HG03460 (cell line): ENCODE measurements around the gene CACNA2D3.

Experiments
- ATAC-seq: cut with Tn5 transposase; IDR thresholded peaks from one replicate; pipeline ENCODE4 v1.9.1; 2021; ENCODE audit not compliant: unreplicated experiment

CACNA2D3 gene

DNA sequence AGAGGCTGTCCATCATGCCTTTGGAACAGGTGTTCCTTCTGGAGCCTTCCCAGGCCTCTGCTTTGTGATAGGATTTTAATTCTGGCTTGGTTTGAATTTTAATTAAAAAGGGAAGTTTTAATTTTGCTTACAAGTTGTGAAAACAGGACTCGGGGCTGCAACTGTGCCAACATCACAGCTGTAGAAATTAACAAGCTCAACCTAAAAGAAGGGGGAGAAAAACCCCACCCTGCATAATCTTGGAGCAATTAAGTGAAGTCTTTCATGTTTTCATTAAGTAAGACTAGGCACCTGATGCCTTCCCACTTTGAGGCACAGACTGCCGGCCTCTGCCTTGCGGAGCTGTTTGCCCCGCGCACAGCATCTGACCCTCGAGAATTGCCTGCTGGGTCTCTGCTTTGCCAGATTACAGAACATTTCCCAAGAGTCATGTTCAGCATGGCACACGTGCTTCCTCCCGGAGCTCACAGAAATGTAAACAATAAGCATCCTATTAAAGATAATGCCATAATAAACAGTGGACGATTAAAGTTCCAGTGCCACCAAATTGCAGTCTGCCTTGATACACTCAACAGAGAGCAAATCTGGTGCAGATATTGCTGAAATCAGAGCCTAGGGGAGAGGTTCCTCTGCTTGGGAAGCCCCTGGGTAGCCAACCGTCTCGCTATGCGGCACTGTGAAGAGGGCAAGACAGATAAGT is 441.3 kb downstream of the CACNA2D3 start:
- ATAC-seq = no peak

DNA sequence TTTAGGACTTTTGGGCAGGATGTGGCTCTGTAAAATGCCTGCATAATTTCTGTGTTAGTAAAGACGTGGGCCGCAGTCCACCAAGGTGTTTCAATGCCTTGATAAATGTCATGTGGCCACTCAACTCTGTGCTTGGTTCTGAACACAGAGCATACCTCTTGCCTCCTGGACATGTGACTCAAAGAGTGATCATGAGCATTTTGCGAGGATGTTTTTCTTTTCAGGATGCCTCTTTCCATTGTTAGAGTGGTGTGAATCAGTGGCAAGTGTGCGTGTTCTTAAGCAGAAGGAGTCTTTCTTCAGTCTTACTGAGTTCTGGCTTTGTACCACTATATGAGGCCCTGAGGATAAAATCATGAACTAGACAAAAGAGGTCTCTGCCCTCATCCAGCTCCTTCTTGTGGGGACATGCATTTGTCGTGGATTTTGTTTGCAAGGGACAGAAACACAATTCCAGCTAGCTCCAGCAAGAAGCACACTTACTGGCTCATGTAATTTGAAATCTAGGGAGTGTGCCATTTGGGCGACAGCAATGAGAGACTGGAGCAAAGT is 442.1 kb downstream of the CACNA2D3 start:
- no peak for ATAC-seq

DNA sequence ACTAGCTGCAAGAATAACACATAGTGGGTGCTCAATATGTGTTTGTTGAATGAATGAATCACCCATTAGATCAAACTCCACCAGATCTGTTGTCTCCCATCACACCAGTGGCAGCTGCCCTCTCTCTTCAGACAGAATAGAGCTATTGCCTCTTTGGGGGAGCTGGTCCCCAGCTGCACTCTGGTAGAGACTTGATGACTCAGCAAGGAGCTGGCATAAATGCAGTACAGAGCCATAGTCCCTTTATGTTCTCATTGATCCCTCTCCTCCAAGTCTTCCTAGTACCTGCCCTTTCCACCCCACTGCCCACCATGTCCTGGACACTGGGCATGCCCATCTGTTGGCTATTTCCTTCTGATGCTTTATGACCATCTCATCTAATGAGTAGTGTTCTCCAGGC is 443.6 kb downstream of the CACNA2D3 start:
- ATAC-seq = no peak

DNA sequence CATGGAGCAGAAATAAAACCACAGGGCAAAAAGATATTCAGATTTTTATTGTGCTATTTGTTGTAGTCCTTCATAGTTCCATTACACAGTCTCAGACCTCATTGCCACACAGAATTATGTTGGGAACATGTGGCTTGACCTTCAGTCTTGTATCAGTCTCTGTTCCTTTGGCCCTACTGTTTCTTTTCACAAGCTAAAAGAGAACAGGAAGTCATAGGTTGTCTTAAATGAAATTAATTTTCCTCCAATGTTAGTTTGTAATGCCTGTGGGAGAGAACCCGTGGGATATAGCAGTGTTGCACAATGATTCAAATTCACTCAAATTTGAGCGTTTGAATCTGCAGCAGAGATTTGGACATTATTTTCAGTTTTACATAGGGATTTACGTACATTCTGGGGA is 445.6 kb downstream of the CACNA2D3 start:
- no peak for ATAC-seq

DNA sequence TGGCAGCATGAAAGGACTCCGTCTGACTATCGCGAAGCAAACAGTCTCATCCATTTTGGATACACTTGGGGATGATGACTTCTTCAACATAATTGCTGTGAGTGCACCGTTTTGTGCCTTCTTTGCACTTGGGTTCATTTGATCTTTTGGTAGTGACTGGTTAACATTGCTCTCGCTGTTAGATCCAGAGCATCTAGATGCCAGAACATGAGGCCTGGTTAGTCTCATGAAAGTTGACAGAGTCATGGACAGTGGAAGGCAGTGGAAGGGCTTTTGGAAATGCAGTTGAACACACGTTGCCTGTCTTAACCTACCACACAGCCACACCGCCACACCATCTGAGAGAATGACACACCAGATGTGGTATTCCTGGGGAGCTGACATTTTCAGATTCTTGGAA is 447.7 kb downstream of the CACNA2D3 start:
- ATAC-seq = no peak

DNA sequence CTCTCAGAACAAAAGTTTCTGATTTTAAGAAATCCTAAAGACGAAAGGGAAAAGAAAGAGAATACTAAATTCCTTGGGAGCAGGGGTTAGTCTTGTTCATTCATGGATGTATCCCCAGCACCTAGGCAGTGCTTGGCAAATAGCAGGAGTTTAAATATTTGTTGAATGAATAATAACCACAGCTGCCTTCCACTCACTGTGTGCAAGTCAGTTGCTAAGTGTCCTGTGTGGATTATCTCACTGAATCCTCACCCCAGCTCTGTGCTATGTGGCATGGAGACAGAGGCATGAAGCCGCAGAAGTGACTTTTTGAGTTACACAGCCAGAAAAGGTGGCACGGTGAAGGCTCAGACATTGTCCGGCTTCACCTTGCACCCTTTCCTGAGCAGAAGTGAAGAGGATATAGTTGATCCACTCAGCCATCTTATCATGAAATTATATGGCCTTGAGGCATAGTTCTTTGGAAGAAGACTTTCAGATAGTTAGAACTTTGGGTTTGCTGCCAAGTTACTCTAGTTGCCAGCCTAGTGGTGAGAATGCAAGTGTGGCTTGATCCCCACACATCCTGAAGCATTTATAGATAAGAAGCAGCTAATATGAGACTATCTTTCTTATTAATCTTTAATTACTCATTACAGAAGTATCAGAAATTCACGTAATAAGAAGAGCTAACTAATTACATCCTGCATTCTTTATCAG is 450.0 kb downstream of the CACNA2D3 start:
- ATAC-seq = no peak

DNA sequence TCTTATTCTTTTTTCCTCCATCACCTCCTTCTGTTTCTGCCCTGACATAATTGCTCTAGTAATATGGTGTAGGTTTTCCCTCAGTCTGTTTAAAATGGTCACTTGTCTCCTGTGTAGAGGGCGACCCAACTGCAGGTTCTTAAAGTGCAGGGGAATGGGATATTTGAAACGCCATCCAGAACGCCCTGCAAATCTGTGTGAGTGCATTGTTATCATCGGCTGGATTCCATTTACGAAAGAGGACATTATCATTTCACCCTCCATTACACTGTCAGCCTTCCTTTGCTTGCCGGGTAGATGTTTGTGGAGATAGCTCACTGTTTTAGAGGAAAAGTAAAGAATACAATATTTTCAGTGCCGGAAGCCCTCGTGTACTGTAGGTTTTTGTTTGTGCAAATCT is 451.5 kb downstream of the CACNA2D3 start:
- no peak for ATAC-seq

DNA sequence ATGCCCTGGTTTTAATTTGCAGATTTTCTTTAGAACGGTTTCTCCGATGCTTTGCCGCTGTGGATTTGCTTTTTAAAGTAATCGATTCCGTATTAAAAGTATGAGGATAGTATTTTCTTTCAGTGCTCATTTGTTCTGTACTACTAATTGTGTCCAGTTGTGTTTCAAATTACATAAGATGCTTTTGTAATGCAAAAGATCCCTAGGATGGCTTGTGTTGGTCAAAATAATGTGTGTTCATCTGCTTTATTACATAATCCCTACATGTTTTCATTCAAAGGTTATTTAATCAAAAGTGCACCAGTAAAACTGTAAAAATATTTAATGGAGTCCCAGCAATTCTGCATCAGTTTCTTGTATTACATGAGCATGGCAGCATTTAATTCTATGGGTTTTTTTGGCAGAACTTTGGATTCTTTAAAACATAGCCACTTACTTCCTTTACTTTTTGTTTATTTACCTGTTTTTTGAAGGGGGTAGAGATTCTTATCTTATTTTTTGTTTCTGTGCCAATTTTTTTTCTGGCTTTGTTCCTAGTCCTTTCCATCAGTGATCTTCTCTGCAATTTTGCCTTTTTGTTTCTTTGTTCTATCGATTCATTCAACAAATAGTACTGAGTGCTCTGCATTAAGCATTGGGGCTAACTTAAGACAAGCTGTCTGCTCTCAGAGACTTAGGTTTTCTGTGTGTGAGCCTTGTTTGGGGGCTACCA is 452.7 kb downstream of the CACNA2D3 start:
- ATAC-seq = no peak

DNA sequence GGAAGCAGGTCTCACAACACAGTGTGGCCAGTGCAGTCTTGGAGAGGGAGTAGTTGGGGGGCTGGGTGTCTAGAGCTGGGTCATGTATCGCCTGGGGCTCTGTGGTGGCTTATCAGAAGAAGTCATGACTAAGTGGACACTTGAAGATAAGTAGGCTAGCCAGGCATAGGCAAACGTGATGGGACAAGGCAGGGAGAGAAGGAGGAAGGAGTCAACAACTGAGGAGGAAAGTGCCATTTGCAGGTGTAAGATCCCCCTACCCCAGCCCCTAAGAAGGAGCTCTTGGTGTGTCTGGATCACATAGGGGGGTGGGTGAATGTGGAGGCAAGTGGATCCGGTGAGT is 453.2 kb downstream of the CACNA2D3 start:
- no peak for ATAC-seq

DNA sequence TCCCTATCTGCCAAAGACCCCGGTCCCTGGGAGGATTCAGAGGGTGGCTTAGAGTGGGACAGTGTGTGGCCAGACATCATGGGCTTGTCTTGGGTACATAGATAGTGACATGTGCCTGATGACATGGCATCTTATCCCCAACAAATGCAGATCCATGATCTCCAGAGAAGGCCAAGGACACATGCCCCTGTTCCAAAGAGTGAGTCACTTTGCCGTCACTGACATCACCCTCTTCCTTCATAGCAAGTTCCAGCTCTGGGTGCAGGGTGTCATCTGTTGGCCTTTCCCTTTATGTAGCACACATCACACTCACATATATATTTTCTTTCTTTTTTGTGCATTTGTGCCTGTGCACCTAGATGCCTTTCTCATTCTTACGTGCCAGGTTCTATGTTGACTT is 455.0 kb downstream of the CACNA2D3 start:
- ATAC-seq = no peak

DNA sequence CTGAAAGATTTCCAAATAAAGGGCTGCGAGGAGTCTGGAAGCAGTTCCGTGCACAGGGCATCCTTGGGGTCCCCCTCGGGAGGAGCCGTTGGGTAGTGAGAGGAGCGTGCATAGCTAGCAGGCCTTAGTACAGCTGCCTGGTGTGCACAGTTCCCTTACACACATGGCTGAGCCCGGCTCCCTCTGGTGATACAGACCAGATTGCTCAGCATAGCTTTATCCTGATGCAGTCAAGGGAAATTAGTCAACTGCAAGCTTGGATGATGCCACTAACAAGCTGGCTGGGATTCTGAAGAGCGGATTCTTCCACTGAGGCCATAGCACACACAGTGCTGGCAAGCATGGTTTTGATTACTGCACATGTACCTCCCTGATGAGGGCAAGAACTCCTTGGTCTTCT is 456.1 kb downstream of the CACNA2D3 start:
- no peak for ATAC-seq

DNA sequence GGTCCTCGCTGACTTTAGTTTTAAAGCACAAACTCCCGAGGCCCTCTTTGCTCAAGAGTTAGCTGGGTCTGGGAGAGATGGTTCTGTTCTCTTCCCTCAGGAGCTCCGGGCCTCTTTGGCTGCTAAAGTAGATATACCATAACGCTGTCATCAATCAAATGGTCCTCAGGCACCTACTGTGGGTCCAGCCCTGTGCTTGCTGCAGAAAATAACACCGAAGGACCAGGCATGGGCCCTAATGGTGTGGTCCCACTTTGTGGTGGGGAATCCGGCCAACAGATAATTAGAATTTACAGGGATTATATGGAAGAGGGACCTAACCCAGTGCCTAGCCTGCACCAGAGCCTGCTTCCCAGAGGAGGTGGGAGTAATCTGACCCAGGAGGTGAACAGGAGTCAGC is 458.1 kb downstream of the CACNA2D3 start:
- ATAC-seq = no peak

DNA sequence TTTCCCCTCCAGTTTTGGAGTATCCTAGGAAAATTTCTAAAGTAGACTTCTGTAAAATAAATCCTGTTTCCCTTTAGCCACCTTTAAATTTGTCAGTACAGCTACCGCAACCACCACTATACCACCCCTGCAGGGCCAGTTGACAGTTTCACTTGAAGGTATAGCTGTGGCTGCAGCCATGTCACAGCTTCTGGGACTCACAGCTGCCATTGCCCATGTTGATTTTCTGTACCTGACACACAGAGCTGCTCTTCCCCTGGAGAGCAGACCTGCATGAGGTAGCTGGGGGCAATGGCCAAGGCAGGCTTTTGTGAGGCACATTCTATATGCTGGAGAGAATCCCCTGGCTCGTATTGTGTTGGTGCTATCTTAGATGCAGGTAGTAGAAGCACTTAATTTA is 460.1 kb downstream of the CACNA2D3 start:
- no peak for ATAC-seq

DNA sequence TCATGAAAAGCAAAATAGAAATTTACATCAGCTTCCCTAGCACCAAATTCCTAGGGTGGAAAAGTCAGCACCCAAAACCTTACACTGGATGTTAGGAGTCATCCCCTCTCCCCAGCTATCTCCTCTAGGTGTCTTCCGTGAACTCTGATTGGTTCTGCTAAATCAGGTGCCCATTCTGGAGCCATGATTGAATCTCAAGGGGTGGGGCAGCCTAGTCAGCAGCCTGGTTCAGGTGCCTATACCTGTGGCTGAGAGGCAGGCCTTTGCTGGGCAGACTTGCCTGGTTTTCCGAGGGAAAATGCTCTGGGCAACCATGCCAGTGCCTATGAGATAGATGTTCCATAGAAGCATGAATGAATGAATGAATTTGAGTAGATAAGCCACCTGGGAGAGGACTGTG is 468.8 kb downstream of the CACNA2D3 start:
- no peak for ATAC-seq

DNA sequence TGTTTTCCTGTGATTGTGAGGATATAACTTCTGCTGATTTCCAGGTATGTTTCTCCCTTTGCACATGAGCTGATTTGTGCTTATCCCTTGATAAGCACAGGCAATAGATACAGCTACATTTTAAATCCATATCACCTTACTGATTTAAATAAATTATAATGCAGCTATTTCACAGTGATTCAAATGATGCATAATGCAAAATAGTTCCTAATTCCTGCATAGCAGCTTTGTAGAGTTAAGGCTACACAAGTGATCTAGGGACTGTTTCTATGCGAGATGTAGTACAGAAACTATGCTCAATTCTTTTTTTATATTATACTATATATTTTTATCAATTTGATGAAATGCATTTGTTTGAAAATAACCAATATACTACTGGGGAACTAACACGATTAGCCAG is 471.3 kb downstream of the CACNA2D3 start:
- no peak for ATAC-seq

DNA sequence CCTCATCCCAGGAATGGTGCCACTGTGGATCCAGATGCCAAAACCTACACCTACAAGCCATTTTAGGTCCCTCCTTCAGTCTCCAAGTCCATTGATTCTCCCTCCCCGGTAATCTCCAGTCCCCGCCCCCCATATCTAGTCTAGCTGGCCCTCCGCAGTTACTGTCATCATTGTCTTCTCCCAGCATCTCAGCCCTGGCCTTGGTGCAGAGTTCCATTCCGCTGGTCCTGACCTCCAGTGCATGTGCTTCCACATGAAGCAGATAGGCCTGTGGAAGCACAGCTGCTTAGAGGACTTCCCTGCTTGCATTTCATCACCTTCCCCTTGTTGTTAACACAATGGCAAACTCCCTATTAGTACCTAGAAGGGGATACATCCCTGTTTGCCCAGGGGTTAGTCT is 473.7 kb downstream of the CACNA2D3 start:
- no peak for ATAC-seq

DNA sequence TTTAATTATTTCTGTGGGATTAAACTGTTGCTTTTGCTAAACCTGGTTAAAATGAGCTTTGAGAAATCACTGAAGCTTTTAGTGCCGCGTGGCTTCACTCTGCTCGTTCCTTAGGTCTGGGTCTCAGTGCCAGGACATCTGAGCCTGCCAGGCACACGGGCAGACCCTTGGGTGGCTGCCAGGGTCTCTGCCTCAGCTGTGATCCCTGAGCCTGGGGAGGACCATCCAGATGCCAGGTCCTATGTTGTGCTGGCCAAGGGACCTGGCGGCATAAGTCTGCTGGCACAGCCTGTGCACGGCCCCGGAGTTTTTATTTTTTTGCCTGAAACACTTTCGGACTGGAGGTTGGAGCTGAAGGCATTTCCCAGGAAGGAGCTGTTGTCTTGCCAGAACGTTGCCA is 477.4 kb downstream of the CACNA2D3 start:
- no peak for ATAC-seq

DNA sequence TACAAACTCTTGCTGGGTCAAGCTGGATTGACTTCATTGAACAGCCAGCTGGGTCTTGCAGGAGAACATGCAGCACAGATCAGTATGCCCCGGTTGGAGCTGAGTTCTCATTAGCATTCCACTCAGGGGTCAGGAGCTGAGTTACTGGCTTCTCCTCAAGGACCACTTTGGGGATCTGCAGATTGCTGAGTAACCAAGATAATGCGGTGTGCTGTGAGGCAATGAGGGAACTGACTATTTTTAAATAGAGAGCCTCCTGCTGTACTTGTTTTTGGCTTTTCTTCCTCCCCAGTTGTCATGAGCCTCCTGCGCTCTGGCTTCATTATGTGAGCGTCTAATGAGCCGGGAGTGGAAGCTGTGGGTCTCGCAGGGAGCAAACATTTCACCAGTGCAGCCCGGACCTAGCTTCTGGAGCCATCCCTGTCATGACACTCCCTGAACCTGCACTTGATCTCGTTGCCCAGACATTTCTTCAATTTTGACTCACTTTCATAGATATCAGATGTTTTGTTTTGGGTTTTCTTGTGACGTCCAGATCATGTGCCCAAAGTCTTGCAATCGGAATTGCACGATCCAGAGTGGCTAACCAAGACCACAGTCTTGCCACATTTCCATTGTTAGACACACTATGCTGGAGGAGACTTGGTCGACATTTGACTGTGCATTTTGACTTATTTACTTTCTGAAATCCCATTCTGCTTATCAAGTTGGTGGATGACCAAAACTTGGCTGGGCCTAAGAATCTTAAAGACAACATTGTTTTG is 478.3 kb downstream of the CACNA2D3 start:
- no peak for ATAC-seq

DNA sequence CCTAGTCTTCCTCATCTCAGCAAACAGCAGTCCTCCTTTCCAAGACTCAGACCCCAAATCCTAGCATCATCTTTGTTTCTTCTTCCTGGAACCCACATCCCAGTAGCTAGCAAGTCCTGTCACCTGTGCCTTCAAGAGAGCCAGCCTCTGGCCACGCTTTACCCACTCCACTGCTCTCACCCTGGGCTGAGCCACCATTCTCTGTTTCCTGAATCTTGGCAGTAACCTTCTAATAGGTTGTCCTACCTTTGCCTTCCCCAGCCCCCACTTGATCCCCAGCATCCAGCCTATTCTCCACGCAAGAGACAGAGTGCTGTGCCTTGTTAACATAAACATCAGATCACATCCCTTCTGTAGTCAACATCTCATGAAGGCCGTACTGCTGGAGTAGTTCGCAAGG is 482.1 kb downstream of the CACNA2D3 start:
- no peak for ATAC-seq

DNA sequence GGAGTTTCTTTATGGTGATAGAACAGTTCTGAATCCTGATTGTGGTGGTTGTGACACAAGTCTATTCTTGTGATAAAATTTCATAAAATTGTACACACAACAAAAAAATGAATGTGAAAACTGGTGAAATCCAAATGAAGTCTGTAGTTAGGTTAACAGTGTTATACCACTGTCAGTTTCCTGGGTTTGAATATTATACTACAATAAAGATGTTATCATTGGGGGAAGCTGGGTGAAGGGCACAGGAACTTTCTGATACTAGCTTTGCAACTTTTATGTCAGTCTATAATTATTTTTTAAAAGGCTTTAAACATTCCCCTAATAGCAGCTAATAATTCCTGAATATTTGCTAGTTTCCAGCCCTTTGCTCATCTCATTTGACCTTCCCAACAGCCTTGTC is 485.7 kb downstream of the CACNA2D3 start:
- ATAC-seq = no peak

DNA sequence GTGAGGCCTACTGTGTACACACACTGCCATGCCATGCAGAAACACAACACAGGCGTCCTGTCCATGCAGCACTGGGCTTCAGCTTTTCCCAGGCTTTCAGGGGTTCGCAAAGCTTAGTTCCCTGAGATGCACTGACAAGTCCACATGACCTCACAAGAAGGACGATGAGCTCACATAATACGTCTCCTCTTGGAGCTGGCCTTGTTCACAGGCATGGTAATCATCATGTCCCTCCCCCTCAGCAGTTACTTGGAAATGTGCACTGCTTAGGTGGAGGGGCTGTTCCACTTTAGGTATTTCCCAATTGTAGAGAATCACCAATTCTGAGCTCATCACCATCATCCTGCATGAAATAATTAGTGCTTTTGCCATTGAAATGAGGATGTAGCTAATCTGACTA is 496.7 kb downstream of the CACNA2D3 start:
- ATAC-seq = no peak
